Central memory CD8-positive, alpha-beta T cell (primary cell): ENCODE data around the gene ARAP1.
A peak's percentile ranks its signal among the peaks of the same experiment; 100 is the strongest.

Experiments
- ATAC-seq: fragments of 150-1000 bp; cut with Tn5 transposase; replicated peaks from 2 replicates; pipeline ENCODE4 v1.10.0; 2022; ENCODE audit warnings: mild to moderate bottlenecking, moderate FRiP score, moderate number of reproducible peaks; ENCODE audit not compliant: poor library complexity, severe bottlenecking; ENCODE audit errors: extremely low read depth
- DNase-seq, 2 donors: peaks; one replicate each; pipeline ENCODE4 v3.0.0; 2021; ENCODE audit warnings: low spot score in 2 of 2
- H3K27ac Mint-ChIP-seq: one replicate; pipeline ENCODE4 v1.8.0; 2022; ENCODE audit warnings: low read depth, mild to moderate bottlenecking, moderate library complexity, mixed read lengths
- H3K27me3 Mint-ChIP-seq: one replicate; pipeline ENCODE4 v1.8.0; 2022; ENCODE audit warnings: mixed read lengths
- H3K36me3 Mint-ChIP-seq: one replicate; pipeline ENCODE4 v1.8.0; 2022; ENCODE audit warnings: mild to moderate bottlenecking, moderate library complexity, mixed read lengths; ENCODE audit not compliant: insufficient read depth
- H3K4me1 Mint-ChIP-seq: one replicate; pipeline ENCODE4 v1.8.0; 2022; ENCODE audit warnings: mixed read lengths
- H3K4me3 Mint-ChIP-seq: one replicate; pipeline ENCODE4 v1.8.0; 2022; ENCODE audit warnings: mild to moderate bottlenecking, moderate library complexity, mixed read lengths
- H3K9me3 Mint-ChIP-seq: one replicate; pipeline ENCODE4 v1.8.0; 2022; ENCODE audit warnings: mixed read lengths

The ARAP1 gene

DNA sequence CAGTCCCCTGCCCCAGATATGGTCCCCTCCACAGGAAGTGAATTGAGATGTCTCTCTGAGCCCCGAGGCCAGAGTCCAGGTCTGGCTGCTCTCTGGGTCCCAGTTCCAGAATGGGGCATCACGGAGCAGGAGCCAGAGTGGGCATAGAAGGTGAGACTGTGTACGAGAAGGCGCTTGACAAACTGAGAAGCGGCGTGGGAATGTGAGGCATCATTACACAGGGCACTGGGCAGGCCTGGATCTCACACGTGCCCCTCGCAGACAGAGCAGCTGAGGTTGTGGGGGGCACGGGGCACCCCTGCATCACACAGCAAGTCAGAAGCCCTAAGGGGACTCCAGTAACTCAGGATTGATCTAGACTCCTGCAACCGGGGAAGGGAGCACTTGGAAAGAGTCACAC, 32.5 kb upstream of the ARAP1 start:
- no peaks in the 10 kb centered on the region for H3K9me3 Mint-ChIP-seq
- peaks cover 20% of the 10 kb centered on the region for H3K4me1 Mint-ChIP-seq
- no peaks in the 10 kb centered on the region for H3K27me3 Mint-ChIP-seq
- H3K36me3 Mint-ChIP-seq: peaks cover 3% of the 10 kb centered on the region
- no peak overlapping the region for H3K27ac Mint-ChIP-seq
- ATAC-seq: no peak
- H3K4me3 Mint-ChIP-seq: no peak overlapping the region
- DNase-seq: no peak

DNA sequence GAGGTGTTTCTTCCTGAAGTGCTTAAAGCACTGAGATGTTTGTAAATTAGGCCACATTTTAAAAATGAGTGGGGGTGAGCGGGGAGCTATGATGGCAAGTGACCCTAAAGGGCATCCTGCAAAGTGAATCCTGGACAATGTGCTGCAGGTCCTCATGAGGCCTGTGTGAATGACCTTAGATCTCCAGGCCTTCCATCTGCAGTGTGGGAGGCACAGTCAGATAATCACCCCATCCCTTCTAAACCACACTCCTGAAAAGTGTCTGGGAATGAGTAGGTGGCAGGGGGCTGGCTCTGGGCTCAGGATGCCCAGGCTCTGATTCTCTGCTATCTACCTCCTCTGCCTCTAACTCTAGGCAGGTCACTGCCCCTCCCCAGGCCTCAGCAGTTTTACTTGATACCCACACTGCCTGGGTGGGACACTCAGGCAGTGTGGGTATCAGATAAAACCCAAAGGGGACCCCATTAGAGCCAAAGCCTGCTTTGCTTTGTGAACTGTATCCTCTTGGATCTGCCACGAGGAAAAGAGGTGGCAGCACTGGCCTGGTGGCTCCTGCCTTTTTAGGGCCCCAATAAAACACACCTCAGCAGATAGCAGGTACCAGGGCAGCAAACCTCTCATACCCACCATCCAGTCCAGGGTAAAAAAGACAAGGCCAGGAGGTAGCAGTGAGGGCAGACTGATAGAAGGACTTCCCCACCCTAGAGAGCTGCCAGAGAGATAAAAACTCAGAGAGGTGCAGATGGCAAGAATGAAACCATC, 31.1 kb upstream of the ARAP1 start:
- H3K36me3 Mint-ChIP-seq: peaks cover 3% of the 10 kb centered on the region
- no peak for ATAC-seq
- H3K4me1 Mint-ChIP-seq: peaks cover 24% of the 10 kb centered on the region
- H3K27ac Mint-ChIP-seq: peak overlapping the region; percentile 63
- DNase-seq: no peak
- H3K4me3 Mint-ChIP-seq: peak overlapping the region; percentile 77
- no peaks in the 10 kb centered on the region for H3K9me3 Mint-ChIP-seq
- no peaks in the 10 kb centered on the region for H3K27me3 Mint-ChIP-seq

DNA sequence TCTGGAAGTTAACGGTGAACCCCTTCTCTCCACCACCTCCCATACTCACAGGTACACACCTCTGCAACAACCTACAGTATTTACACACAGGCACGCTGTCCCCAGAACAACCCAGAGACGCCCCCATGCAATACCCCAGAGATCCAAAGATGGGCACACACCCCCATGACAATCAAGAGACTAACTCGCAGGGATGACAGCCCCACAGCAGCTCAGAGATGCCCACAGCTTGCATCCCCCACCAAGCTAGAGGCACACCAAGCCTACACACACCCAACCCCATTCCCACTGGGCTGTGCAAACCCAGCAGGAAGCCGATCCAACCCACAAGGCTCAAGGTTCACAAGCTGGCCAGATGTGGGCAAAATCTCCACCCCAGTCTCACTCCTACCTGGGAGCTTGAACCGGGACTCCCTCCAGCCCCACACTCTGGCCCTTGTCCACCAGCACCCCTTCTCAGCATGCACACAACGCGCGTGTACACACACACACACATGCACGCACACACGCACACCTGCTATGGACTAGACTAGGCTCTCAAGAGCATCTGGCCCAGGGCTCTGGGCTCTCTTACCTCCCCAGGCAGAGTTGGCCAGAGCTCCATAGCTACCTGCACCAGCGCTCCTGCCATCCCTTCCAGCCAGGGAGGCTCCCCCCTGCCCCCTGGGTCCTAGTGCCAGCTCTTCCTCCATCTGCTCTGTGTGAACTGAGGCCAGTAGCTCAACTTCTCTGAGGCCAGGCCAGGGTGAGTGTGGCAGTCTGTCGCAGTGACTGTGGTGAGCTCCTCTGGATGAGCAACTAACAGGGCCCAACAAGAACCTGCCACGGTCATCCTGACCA, 30.1 kb upstream of the ARAP1 start:
- peaks cover 3% of the 10 kb centered on the region for H3K36me3 Mint-ChIP-seq
- no peak for DNase-seq

DNA sequence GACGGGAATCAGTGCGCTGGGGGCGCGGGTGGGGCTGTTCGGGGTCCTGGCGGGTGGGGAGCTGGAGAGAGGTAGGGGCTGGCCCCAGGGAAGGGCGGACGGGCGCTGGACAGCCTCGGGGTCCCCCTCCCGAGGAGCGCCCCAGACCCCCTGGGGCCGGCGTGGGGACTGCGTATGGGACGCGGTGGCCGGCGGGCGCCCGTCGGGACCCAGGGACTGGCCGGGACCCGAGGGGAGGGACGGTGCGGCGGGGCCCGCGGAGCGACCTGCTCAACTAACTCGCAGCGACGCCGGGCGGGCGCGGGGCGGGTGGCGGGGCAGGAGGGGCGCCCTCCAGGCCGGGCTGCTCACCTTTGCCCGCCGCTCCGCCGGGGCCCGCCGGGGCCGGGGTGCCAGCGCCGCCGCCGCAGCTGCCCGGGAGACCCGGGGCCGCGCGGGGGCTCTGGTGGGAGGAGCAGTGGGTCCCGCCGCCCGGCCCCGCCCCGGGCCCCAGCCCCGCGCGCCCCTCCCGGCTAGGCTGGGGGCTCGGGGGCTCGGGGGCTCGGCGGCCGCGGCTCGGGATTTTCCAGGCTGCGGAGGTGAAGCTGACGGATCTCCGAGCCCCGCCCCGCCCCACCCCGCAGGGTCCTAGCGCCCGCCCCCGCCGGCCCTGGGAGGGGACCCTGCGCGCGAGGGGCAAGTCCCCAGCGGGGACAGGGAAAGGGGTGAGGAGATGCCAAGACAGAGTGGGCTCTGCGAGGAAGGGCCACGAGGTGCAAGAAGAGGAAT, 29.3 kb upstream of the ARAP1 start:
- peaks cover 2% of the 10 kb centered on the region for H3K36me3 Mint-ChIP-seq
- H3K4me3 Mint-ChIP-seq: peak overlapping the region; percentile 77
- no peaks in the 10 kb centered on the region for H3K27me3 Mint-ChIP-seq
- peaks cover 33% of the 10 kb centered on the region for H3K4me1 Mint-ChIP-seq
- ATAC-seq: peak; percentile 84
- peak overlapping the region; percentile 63 for H3K27ac Mint-ChIP-seq
- H3K9me3 Mint-ChIP-seq: no peaks in the 10 kb centered on the region
- peak in 1 of 2 donors; percentile 26 for DNase-seq

More for the DNA sequence above, 30.1 kb upstream of the ARAP1 start:
- Mint-ChIP-seq H3K9me3 (no peaks in the 10 kb centered on the region), H3K27ac (peak overlapping the region; percentile 63), H3K4me1 (peaks cover 29% of the 10 kb centered on the region), H3K4me3 (peak overlapping the region; percentile 77), H3K27me3 (no peaks in the 10 kb centered on the region)
- peak; percentile 34 for ATAC-seq

DNA sequence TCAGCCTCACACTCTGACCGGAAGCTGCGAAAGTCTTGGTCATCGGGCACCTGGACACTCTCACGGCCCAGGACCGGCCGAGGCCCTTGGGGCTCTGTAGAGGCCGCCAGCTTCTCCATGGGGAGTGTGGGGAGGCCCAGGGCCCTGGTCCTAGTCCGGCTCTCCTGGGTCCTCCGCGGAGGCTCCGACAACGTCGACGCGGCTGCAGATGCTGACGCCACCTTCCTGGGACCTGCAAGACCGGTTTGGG, 28.8 kb upstream of the ARAP1 start:
- H3K27me3 Mint-ChIP-seq: no peaks in the 10 kb centered on the region
- H3K9me3 Mint-ChIP-seq: no peaks in the 10 kb centered on the region
- ATAC-seq (no peak), DNase-seq (no peak)
- H3K36me3 Mint-ChIP-seq: peaks cover 2% of the 10 kb centered on the region
- peaks cover 38% of the 10 kb centered on the region for H3K4me1 Mint-ChIP-seq
- H3K27ac Mint-ChIP-seq: no peak overlapping the region
- H3K4me3 Mint-ChIP-seq: peak overlapping the region; percentile 59

DNA sequence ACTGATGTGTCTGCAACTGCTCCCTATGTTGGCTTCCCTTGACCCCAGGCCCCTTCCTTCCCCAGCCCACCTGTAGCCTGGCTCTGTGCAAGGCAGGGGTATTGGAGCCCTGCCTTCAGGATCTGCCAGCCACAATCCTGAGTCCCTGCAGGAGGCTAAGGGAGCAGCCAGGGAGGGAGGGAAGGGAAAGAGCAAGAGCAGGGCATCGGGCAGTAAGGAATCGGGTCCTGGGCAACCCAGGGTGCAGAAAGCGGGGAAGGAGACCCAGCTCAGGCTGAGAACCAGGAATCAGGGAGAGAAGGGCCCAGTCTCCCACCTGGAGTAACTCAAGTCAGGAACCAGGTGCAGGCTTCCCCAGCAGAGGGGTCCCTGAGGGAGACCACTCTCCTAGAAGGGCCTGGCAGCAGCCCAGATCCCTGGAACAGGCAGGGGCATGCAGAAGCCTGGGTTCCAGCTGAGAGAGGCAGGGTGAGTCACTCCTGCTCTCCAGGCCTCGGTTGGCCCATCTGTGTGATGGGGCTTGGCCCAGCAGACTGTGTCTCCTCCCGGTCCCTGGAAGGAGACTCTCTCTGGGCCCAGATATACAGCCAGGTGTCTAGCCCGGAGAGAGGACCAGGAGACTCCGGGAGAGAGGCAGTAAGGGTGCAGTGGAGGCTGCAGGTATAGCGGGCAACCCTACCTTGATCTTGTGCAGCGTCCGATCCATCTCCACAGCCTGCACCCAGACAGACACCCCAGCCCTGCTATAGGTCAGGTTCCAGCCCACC, 28.3 kb upstream of the ARAP1 start:
- H3K4me3 Mint-ChIP-seq: peak overlapping the region; percentile 59
- H3K4me1 Mint-ChIP-seq: peaks cover 40% of the 10 kb centered on the region
- H3K27ac Mint-ChIP-seq: no peak overlapping the region
- H3K27me3 Mint-ChIP-seq: no peaks in the 10 kb centered on the region
- DNase-seq (no peak), ATAC-seq (no peak)
- H3K36me3 Mint-ChIP-seq: peaks cover 2% of the 10 kb centered on the region
- no peaks in the 10 kb centered on the region for H3K9me3 Mint-ChIP-seq

DNA sequence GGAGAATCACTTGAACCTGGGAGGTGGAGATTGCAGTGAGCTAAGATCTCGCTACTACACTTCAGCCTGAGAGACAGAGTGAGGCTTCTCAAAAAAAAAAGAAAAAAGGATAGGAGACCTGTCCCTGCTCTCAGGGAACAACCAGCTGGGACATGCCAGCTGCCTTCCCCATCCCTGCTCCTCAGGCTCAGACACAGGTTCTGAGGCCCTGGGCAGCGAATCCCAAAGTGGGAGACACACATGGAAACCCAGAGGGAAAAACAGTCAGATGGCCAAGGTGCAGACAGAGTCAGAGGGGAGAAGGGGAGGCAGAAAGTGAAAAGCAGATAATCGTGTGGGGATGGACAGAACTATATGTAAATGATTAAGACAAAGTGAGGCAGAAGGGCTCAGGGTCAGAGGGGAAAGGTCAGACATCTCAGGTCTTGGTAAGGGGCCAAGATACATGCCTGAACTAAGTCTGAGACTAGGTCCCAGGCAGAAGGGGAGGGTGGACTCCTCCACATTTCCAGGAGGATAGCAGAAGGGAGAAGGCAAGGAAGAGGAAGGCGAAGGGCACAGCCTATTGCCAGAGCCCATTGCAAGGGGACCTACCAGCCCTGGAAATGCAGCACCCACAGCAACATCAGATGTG, 27.4 kb upstream of the ARAP1 start:
- ATAC-seq (no peak), DNase-seq (no peak)
- H3K27me3 Mint-ChIP-seq: no peaks in the 10 kb centered on the region
- H3K36me3 Mint-ChIP-seq: peaks cover 2% of the 10 kb centered on the region
- no peak overlapping the region for H3K27ac Mint-ChIP-seq
- H3K4me1 Mint-ChIP-seq: peaks cover 40% of the 10 kb centered on the region
- no peaks in the 10 kb centered on the region for H3K9me3 Mint-ChIP-seq
- H3K4me3 Mint-ChIP-seq: peak overlapping the region; percentile 59

DNA sequence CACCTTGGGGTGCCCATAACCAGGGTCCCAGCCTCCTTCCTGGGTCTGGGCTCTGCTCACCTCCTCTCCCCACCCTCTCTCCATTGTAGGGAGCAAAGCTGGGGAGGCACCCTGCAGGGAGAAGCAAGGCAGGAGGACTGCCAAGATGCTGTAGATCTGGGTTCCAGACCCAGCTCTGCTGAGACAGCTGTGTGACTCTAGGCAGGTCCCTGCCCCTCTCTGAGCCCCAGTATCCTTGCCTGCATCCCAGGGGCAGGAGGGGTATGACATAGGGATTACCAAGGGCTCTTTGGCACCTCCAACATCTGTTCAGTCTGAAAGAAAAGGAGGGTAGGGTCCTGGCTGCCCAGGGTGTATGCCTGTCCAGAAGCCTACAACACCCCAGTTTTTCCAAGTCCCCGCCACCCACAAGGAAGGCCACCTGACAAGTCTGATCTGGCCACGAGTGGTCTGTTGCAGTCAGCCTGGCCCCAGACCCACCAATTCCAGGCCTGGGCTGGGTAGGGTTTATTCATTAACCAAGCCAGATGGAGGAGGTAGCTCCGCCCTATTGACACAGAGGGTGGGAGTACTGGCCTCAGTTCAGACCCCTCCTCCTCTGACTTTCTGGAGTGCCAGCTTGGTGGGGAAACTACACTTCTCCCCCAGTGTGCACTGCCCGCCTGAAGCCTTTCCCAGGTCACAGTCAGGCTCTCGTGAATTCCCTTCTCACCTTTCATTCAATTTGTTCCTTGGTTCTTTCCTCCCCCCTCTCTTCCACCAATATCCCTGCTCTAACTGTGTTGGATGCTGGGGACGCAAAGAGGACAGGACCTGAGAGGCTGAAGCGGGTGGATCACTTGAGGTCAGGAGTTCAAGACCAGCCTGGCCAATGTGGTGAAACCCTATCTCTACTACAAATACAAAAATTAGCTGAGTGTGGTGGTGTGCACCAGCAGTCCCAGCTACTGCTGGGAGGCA, 26.6 kb upstream of the ARAP1 start:
- peaks cover 2% of the 10 kb centered on the region for H3K36me3 Mint-ChIP-seq
- H3K27me3 Mint-ChIP-seq: no peaks in the 10 kb centered on the region
- peaks cover 42% of the 10 kb centered on the region for H3K4me1 Mint-ChIP-seq
- no peak overlapping the region for H3K27ac Mint-ChIP-seq
- ATAC-seq (no peak), DNase-seq (no peak)
- H3K9me3 Mint-ChIP-seq: no peaks in the 10 kb centered on the region
- H3K4me3 Mint-ChIP-seq: peak overlapping the region; percentile 59

DNA sequence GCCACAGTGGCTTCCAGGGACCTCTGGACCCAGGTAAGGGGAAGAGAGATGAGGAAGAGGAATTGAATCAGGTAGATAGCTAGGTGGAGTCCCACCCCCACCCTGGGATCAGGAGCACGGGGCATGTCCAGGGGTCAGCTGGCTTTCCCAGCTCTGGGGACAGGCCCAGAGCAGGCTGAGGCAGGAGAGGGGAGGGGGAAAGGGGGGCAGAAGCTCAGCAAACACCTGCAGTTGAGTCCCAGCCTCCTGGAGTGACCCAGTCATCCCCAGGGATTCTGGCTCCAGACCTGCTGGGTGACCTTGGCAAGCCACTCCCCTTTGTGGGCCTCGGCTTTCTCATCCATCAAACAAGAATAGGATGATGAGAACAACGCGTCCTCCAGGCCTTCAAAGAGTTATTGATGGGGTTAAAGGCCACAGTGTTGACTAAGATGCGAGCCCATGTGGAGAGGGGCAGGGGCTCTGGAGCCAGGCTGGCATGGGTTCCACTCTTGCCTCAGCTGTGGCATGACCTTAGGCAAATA, 25.6 kb upstream of the ARAP1 start:
- ATAC-seq (no peak), DNase-seq (no peak)
- H3K9me3 Mint-ChIP-seq: no peaks in the 10 kb centered on the region
- no peak overlapping the region for H3K4me3 Mint-ChIP-seq
- peaks cover 43% of the 10 kb centered on the region for H3K4me1 Mint-ChIP-seq
- peaks cover 2% of the 10 kb centered on the region for H3K36me3 Mint-ChIP-seq
- no peaks in the 10 kb centered on the region for H3K27me3 Mint-ChIP-seq
- H3K27ac Mint-ChIP-seq: no peak overlapping the region

DNA sequence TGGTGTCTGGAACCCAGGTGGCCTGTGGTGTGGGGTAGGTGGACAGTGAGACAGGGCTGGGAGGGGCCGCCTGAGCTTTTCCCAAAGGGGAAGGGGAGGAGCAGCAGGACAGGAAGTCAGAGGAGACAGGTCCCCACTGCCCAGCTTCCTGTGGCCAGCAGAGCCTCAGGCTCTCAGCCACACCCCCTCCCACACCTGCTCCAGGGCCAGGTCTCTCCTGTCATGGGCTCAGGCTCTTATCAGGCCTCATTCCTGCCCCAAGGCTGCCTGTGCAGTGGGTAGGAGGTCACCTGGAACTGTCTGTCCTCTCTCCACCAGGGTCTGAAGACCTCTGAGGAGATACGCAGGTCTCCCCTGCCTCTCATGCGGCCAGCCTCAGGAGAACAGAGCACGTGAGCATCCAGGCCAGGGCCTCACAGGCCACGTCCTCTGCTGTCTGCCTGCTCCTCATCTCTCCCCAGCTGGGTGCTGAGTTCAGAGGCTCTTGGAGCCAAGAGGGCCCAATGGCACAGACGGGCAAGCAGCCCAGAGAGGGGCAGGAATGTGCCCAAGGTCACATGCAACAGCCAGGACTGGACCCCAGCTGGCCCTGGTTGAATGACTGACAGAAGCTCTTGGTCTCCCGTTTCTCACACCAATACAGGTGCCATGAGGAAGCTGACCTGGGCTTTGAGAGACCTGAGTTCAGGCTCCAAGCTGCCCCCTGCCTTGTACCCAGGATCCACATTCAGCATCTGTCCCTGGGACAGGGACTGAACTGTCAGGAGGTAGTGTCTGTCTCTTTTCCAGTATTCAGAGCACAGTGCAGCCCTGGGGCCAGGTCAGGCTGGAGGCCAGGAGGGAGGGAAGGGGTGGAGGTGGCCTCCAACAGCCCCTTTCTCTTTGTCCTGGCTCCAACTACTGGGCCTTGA, 24.9 kb upstream of the ARAP1 start:
- H3K36me3 Mint-ChIP-seq: peaks cover 2% of the 10 kb centered on the region
- H3K9me3 Mint-ChIP-seq: no peaks in the 10 kb centered on the region
- DNase-seq: no peak
- H3K4me1 Mint-ChIP-seq: peaks cover 36% of the 10 kb centered on the region
- no peak overlapping the region for H3K4me3 Mint-ChIP-seq
- H3K27ac Mint-ChIP-seq: no peak overlapping the region
- H3K27me3 Mint-ChIP-seq: no peaks in the 10 kb centered on the region
- ATAC-seq: no peak
